CD8-positive, alpha-beta memory T cell (primary cell): ENCODE data around the gene BCAP31. TPM values are rescaled to one million over a fixed set of nuclear protein-coding genes. Genes with fewer than 3 reads are reported as not detected.

Source experiments
- CTCF ChIA-PET: fragments of 350-600 bp; sonication (Branson Sonifier 250); formaldehyde crosslinking; loops from one replicate; lab custom pipeline; 2021; ENCODE audit warnings: antibody characterized with exemption; lab: Charles Lee
- POLR2A ChIA-PET: fragments of 350-600 bp; sonication (Branson Sonifier 250); formaldehyde crosslinking; loops from one replicate; lab custom pipeline; 2021; ENCODE audit warnings: antibody characterized with exemption; lab: Charles Lee
- DNase-seq, 5 donors: peaks; one replicate each; pipeline versions ENCODE4 v3.0.0 to v3.0.0-alpha.2; 2020 to 2022; ENCODE audit warnings: mixed read lengths in 1 of 5
- H3K27ac ChIP-seq: one replicate; pipeline ENCODE4 v1.7.0; 2013; ENCODE audit warnings: low read depth, mild to moderate bottlenecking, low read length, moderate library complexity
- H3K27me3 ChIP-seq: 2 replicates; pipeline ENCODE4 v1.7.0; 2013; ENCODE audit warnings: low read length, mild to moderate bottlenecking; ENCODE audit not compliant: insufficient read depth, poor library complexity, severe bottlenecking
- H3K36me3 ChIP-seq: 2 replicates; pipeline ENCODE4 v1.7.0; 2013; ENCODE audit warnings: mild to moderate bottlenecking, low read length, moderate library complexity; ENCODE audit not compliant: insufficient read depth
- H3K4me1 ChIP-seq: 2 replicates; pipeline ENCODE4 v1.7.0; 2013; ENCODE audit warnings: mild to moderate bottlenecking, low read length, moderate library complexity; ENCODE audit not compliant: insufficient read depth
- H3K4me3 ChIP-seq: 2 replicates; pipeline ENCODE4 v1.7.0; 2013; ENCODE audit warnings: mild to moderate bottlenecking, low read length
- H3K9me3 ChIP-seq: 2 replicates; pipeline ENCODE4 v1.7.0; 2013; ENCODE audit warnings: mild to moderate bottlenecking, low read length
- H3K27ac Mint-ChIP-seq, 8 donors: one replicate each; pipeline ENCODE4 v1.8.0; 2020 to 2021; ENCODE audit warnings: mixed read lengths in 8 of 8, mild to moderate bottlenecking in 6 of 8, inconsistent platforms in 3 of 8, moderate library complexity in 3 of 8
- H3K27me3 Mint-ChIP-seq, 2 donors: one replicate each; pipeline ENCODE4 v1.8.0; 2020 to 2021; ENCODE audit warnings: mixed read lengths in 2 of 2, mild to moderate bottlenecking in 1 of 2, moderate library complexity in 1 of 2
- H3K36me3 Mint-ChIP-seq, 3 donors: one replicate each; pipeline ENCODE4 v1.8.0; 2020 to 2021; ENCODE audit warnings: mixed read lengths in 3 of 3, inconsistent platforms in 1 of 3, mild to moderate bottlenecking in 1 of 3
- H3K4me1 Mint-ChIP-seq, 3 donors: one replicate each; pipeline ENCODE4 v1.8.0; 2020 to 2021; ENCODE audit warnings: mixed read lengths in 3 of 3, inconsistent platforms in 1 of 3, mild to moderate bottlenecking in 1 of 3
- H3K4me3 Mint-ChIP-seq, 7 donors: one replicate each; pipeline ENCODE4 v1.8.0; 2020 to 2021; ENCODE audit warnings: mixed read lengths in 7 of 7, mild to moderate bottlenecking in 6 of 7, moderate library complexity in 4 of 7, inconsistent platforms in 2 of 7
- H3K9me3 Mint-ChIP-seq, 5 donors: one replicate each; pipeline ENCODE4 v1.8.0; 2020 to 2022; ENCODE audit warnings: mixed read lengths in 5 of 5, mild to moderate bottlenecking in 3 of 5, moderate library complexity in 2 of 5, inconsistent platforms in 1 of 5
- polyA plus RNA-seq: library from polyadenylated mRNA; unstranded; fragments of 300-500 nt; fragmentation: Illumina TruSeq; gene quantifications from one replicate; pipeline ENCODE4 v1.2.3, GENCODE V29; 2021
- total RNA-seq, 2 experiments: library from RNA; stranded (reverse); gene quantifications; one replicate each; pipeline ENCODE4 v1.2.3, GENCODE V29; 2021

Gene BCAP31
- total and polyA plus RNA-seq, 3 experiments from 2014 or later, result 140 to 333 (median 153) TPM

DNA sequence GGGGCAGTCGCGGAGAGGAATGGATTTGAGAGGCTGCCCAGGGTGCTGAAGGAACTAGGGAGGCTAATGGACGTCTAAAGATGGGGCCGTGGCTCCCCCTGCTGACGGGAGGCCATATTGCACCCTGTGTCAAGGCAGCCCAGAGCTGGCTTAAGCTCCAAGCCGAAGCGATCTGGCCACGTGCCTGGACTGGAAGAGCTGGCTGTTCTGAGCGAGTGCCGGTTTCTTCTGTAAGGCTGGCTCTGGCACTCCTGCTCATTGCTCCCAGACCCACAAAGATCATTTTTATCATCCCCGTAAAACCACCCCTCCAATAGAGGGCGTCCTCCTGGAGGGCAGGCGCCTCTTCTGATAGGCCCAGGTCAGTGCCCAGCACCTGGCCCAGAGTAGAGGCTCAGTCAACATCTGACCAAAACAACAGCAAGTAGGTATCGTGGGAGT is 56.2 kb downstream of the BCAP31 start:
- H3K9me3 ChIP-seq, result no peaks in the 10 kb centered on the region
- no peaks in the 10 kb centered on the region for H3K36me3 ChIP-seq
- CTCF ChIA-PET, result interaction anchor here (0.9 to 6.2 kb wide), 16 partner anchors 11 to 726 kb away, joined by 3 to 59 read pairs (median 4); no protein-coding TSS in a partner anchor
- Mint-ChIP-seq H3K9me3 (no peaks in the 10 kb centered on the region), H3K36me3 (no peaks in the 10 kb centered on the region), H3K27me3 (peaks cover 7 to 13% of the 10 kb centered on the region in 2 donors), H3K4me3 (peak overlapping the region in 6 of 7 donors; percentile 52 to 79 (median 69)), H3K27ac (peak overlapping the region in 3 of 8 donors; percentile 29 to 52 (median 29)), H3K4me1 (peaks cover 7 to 9% (median 8%) of the 10 kb centered on the region in 3 donors)
- no peaks in the 10 kb centered on the region for H3K27me3 ChIP-seq
- peak; percentile 58 to 77 (median 64) for DNase-seq
- POLR2A ChIA-PET, result no interaction called here
- H3K27ac ChIP-seq, result no peak overlapping the region
- H3K4me1 ChIP-seq, result no peaks in the 10 kb centered on the region
- H3K4me3 ChIP-seq, result no peak overlapping the region

DNA sequence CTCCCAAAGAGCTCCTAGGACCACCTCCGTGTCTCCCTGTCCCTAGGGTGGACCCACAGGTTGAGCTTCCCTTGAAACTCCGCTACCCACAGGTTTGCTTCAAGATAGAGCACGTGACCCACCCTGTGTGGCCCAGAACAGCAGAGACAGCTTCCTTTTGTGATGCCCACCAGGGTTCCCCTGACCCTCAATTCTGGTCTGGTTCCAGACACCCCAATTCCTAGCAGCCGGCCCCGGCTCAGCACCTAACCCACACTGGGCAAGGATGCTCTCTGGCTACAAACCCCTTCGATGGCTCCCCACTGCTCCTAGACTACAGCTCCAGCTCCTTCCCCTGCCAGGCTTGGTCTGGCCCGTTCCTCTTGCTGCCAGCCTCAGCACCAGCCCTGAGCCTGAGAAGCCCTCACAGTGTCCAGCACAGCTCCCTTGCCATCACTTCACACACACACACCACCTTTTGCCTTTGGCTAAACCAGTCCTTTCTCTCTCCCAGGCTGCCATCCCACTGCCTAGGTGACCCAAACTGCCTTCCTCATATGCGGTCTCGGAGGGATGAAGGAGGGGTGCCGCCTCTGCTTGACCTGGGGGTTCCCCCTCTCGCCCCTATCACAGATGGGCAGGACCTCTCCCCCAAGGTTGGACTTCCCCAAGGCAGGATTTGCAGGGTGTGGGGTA is 56.8 kb downstream of the BCAP31 start:
- DNase-seq, result no peak
- Histone ChIP-seq H3K4me1 (no peaks in the 10 kb centered on the region), H3K4me3 (no peak overlapping the region), H3K9me3 (no peaks in the 10 kb centered on the region), H3K27me3 (no peaks in the 10 kb centered on the region), H3K36me3 (no peaks in the 10 kb centered on the region), H3K27ac (no peak overlapping the region)
- POLR2A ChIA-PET, result no interaction called here
- CTCF ChIA-PET, result interaction anchor here (0.7 to 6.2 kb wide), 14 partner anchors 10 to 726 kb away, joined by 3 to 59 read pairs (median 4); no protein-coding TSS in a partner anchor
- no peaks in the 10 kb centered on the region for H3K9me3 Mint-ChIP-seq
- no peaks in the 10 kb centered on the region for H3K36me3 Mint-ChIP-seq
- peak overlapping the region in 1 of 8 donors; percentile 29 for H3K27ac Mint-ChIP-seq
- peaks cover 7 to 8% (median 8%) of the 10 kb centered on the region in 3 donors for H3K4me1 Mint-ChIP-seq
- peaks cover 7 to 13% of the 10 kb centered on the region in 2 donors for H3K27me3 Mint-ChIP-seq
- H3K4me3 Mint-ChIP-seq, result peak overlapping the region in 6 of 7 donors; percentile 52 to 79 (median 69)

DNA sequence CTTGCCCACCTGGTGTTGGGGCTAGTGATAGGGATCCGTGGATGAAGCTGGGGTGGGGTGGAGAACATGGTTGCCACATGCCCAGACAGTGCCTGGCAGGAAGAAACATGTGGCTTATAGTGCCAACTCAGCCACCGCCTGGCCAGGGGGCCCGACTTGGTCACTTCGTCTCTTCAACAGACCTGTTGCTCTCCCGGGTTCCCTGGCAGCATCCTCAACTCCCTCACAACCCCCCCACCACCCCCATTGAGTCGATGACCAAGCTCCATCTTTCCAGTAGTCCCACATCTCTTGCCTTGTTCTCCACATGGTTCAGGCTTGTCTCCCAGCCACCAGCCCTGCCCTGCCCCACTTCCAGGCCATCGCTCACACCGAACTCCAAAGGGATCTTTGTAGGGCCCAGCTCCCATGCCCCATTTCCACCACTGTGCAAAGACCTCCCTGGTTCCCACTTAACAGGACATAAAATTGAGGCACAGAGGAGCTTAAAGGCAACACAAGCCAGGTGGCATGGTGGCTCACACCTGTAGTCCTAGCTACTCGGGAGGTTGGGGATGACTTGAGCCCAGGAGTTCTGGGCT is 58.4 kb downstream of the BCAP31 start:
- H3K4me1 ChIP-seq, result no peaks in the 10 kb centered on the region
- ChIA-PET CTCF (interaction anchor here (1.1 to 6.2 kb wide), 6 partner anchors 20 to 724 kb away, joined by 3 to 59 read pairs (median 9); no protein-coding TSS in a partner anchor), POLR2A (no interaction called here)
- Mint-ChIP-seq H3K4me1 (peaks cover 8 to 14% (median 11%) of the 10 kb centered on the region in 3 donors), H3K27ac (peak overlapping the region in 1 of 8 donors; percentile 84), H3K9me3 (no peaks in the 10 kb centered on the region), H3K36me3 (no peaks in the 10 kb centered on the region), H3K4me3 (no peak overlapping the region), H3K27me3 (peaks cover 13 to 16% of the 10 kb centered on the region in 2 donors)
- H3K27ac ChIP-seq, result no peak overlapping the region
- no peak overlapping the region for H3K4me3 ChIP-seq
- H3K36me3 ChIP-seq, result no peaks in the 10 kb centered on the region
- H3K9me3 ChIP-seq, result no peaks in the 10 kb centered on the region
- DNase-seq, result no peak
- no peaks in the 10 kb centered on the region for H3K27me3 ChIP-seq

DNA sequence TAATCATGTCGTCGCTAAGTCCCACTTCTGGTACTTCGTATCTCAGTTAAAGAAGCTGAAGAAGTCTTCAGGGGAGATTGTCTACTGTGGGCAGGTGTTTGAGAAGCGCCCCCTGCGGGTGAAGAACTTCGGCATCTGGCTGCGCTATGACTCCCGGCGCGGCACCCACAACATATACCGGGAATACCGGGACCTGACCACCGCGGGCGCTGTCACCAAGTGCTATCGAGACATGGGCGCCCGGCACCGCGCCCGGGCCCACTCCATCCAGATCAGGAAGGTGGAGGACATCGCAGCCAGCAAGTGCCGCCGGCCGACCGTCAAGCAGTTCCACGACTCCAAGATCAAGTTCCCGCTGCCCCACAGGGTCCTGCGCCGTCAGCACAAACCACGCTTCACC is 61.9 kb downstream of the BCAP31 start:
- H3K36me3 Mint-ChIP-seq, result no peaks in the 10 kb centered on the region
- no peaks in the 10 kb centered on the region for H3K27me3 ChIP-seq
- peak overlapping the region in 1 of 8 donors; percentile 9 for H3K27ac Mint-ChIP-seq
- H3K27me3 Mint-ChIP-seq, result peaks cover 12 to 25% of the 10 kb centered on the region in 2 donors
- H3K4me3 ChIP-seq, result no peak overlapping the region
- peak overlapping the region; percentile 30 to 70 (median 63) for H3K4me3 Mint-ChIP-seq
- no peaks in the 10 kb centered on the region for H3K4me1 ChIP-seq
- H3K9me3 Mint-ChIP-seq, result no peaks in the 10 kb centered on the region
- ChIA-PET POLR2A (no interaction called here), CTCF (interaction anchor here (0.7 to 4.0 kb wide), 14 partner anchors 9 to 721 kb away, joined by 3 to 19 read pairs (median 4); no protein-coding TSS in a partner anchor)
- H3K27ac ChIP-seq, result no peak overlapping the region
- DNase-seq, result peak; percentile 35 to 68 (median 44)
- no peaks in the 10 kb centered on the region for H3K36me3 ChIP-seq
- H3K9me3 ChIP-seq, result no peaks in the 10 kb centered on the region
- H3K4me1 Mint-ChIP-seq, result peaks cover 0 to 6% (median 4%) of the 10 kb centered on the region in 3 donors

DNA sequence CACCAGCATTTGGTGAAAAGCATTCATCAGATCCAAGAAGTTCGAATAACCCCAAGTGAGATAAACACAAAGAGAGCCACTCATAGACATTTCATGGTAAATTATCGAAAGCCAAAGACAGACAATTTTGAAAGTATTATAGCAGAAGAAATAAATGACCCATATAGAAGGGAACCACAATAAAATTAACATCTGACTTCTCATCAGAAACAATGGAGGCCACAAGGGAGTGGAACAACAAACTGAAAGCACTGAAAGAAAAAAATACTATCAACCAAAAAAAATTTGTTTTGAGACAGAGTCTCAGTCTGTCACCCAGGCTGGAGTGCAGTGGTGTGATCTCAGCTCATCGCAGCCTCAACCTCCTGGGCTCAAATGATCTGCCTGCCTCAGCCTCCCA is 64.9 kb downstream of the BCAP31 start:
- Mint-ChIP-seq H3K36me3 (no peaks in the 10 kb centered on the region), H3K27me3 (peaks cover 16 to 27% of the 10 kb centered on the region in 2 donors)

DNA sequence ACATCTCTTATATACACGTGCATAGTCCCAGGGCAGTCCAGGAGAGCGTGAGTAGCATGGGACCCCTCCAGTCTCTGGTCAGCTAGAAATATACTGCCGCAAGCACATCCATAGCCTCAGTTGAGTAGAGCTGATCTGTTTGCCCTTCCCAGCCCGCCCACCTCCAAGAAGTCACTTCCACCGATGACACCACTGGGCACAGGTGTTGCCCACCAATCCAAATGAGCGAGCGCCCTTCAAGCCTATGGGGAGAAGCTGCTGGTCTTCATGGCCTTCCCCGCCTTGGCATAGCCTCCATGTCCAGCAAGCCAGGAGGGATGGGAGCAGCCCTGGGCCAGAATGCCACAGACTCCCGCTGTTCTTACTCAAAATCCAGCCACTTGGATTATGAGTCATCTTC is 67.0 kb downstream of the BCAP31 start:
- Mint-ChIP-seq H3K27me3 (peaks cover 16 to 22% of the 10 kb centered on the region in 2 donors), H3K36me3 (no peaks in the 10 kb centered on the region), H3K27ac (no peak overlapping the region), H3K9me3 (peaks cover 0 to 2% (median 0%) of the 10 kb centered on the region in 5 donors), H3K4me3 (no peak overlapping the region), H3K4me1 (peaks cover 0 to 4% (median 2%) of the 10 kb centered on the region in 3 donors)
- Histone ChIP-seq H3K36me3 (no peaks in the 10 kb centered on the region), H3K27me3 (no peaks in the 10 kb centered on the region), H3K4me3 (no peak overlapping the region), H3K4me1 (no peaks in the 10 kb centered on the region), H3K9me3 (no peaks in the 10 kb centered on the region), H3K27ac (no peak overlapping the region)
- no peak for DNase-seq
- ChIA-PET CTCF (interaction anchor here (1.0 to 3.9 kb wide), 3 partner anchors 11 to 698 kb away, joined by 3 to 24 read pairs (median 3); no protein-coding TSS in a partner anchor), POLR2A (no interaction called here)

More for the DNA sequence above, 64.9 kb downstream of the BCAP31 start:
- no peak overlapping the region for H3K27ac ChIP-seq
- H3K36me3 ChIP-seq, result no peaks in the 10 kb centered on the region
- H3K27me3 ChIP-seq, result no peaks in the 10 kb centered on the region
- ChIA-PET POLR2A (no interaction called here), CTCF (interaction anchor here (1.0 to 3.9 kb wide), 2 partner anchors 9 to 11 kb away, joined by 3 to 24 read pairs; no protein-coding TSS in a partner anchor)
- no peak for DNase-seq
- H3K27ac Mint-ChIP-seq, result no peak overlapping the region
- H3K4me3 Mint-ChIP-seq, result no peak overlapping the region
- H3K9me3 Mint-ChIP-seq, result peaks cover 0 to 2% (median 0%) of the 10 kb centered on the region in 5 donors
- H3K4me3 ChIP-seq, result no peak overlapping the region
- peaks cover 0 to 6% (median 4%) of the 10 kb centered on the region in 3 donors for H3K4me1 Mint-ChIP-seq
- no peaks in the 10 kb centered on the region for H3K9me3 ChIP-seq
- H3K4me1 ChIP-seq, result no peaks in the 10 kb centered on the region

DNA sequence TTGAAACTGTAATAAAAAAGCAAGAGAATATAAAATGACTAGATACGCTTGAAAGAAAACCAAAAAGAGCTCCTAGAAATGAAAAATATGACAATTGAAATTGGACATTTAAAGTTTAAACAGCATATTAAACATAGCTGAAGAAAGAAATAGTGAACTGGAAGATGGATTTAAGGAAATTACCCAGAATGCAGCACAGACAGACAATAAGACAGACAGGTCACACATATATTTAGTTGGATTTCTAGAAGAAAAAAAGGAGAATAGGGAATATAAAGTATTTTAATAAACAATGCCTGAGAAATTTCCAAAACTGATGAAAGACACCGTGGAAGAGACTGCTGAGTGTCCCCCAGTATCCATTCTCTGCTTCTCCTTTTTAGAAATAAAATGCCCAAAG is 70.6 kb downstream of the BCAP31 start:
- Mint-ChIP-seq H3K27ac (no peak overlapping the region), H3K27me3 (peaks cover 6 to 8% of the 10 kb centered on the region in 2 donors), H3K4me1 (no peaks in the 10 kb centered on the region), H3K9me3 (peaks cover 0 to 2% (median 0%) of the 10 kb centered on the region in 5 donors), H3K4me3 (no peak overlapping the region), H3K36me3 (no peaks in the 10 kb centered on the region)
- POLR2A ChIA-PET, result no interaction called here
- no peaks in the 10 kb centered on the region for H3K36me3 ChIP-seq
- no peaks in the 10 kb centered on the region for H3K9me3 ChIP-seq
- H3K27ac ChIP-seq, result no peak overlapping the region
- no peaks in the 10 kb centered on the region for H3K4me1 ChIP-seq
- CTCF ChIA-PET, result interaction anchor here (1.2 to 2.1 kb wide), 3 partner anchors 9 to 114 kb away, joined by 4 to 6 read pairs (median 6); no protein-coding TSS in a partner anchor
- no peak overlapping the region for H3K4me3 ChIP-seq
- no peaks in the 10 kb centered on the region for H3K27me3 ChIP-seq
- no peak for DNase-seq
